Activated CD8-positive, alpha-beta T cell treated with anti-CD3 and anti-CD28 coated beads for 36 hours (primary cell): ENCODE results near the gene ARHGAP25. TPM values are rescaled to one million over a fixed set of nuclear protein-coding genes. Genes with fewer than 3 reads are reported as not detected.
A peak's percentile ranks its signal among the peaks of the same experiment; 100 is the strongest.

Experiments
- ATAC-seq: fragments of 200-7000 bp; cut with Tn5 transposase; one replicate; pipeline ENCODE4 v1.10.0; 2021; ENCODE audit warnings: mild to moderate bottlenecking, moderate library complexity
- CTCF ChIA-PET: fragments of 350-600 bp; sonication (Branson Sonifier 250); formaldehyde crosslinking; loops from one replicate; lab custom pipeline; 2021; ENCODE audit warnings: antibody characterized with exemption; lab: Charles Lee
- POLR2A ChIA-PET: fragments of 350-600 bp; sonication (Branson Sonifier 250); formaldehyde crosslinking; loops from one replicate; lab custom pipeline; 2021; ENCODE audit warnings: antibody characterized with exemption; lab: Charles Lee
- DNase-seq: peaks from one replicate; pipeline ENCODE4 v3.0.0-alpha.2; 2020
- H3K27ac Mint-ChIP-seq: one replicate; pipeline ENCODE4 v1.8.0; 2021; ENCODE audit warnings: mild to moderate bottlenecking, mixed read lengths
- H3K27me3 Mint-ChIP-seq: one replicate; pipeline ENCODE4 v1.8.0; 2021; ENCODE audit warnings: mixed read lengths
- H3K36me3 Mint-ChIP-seq: one replicate; pipeline ENCODE4 v1.8.0; 2021; ENCODE audit warnings: low read depth, mixed read lengths
- H3K4me1 Mint-ChIP-seq: one replicate; pipeline ENCODE4 v1.8.0; 2021; ENCODE audit warnings: low read depth, mixed read lengths
- H3K4me3 Mint-ChIP-seq: one replicate; pipeline ENCODE4 v1.8.0; 2021; ENCODE audit warnings: mild to moderate bottlenecking, moderate library complexity, mixed read lengths
- H3K9me3 Mint-ChIP-seq: one replicate; pipeline ENCODE4 v1.8.0; 2021; ENCODE audit warnings: mixed read lengths
- intact Hi-C: fragments of 100-400 bp; cut with micrococcal nuclease; formaldehyde crosslinking; loops from one replicate; pipeline ENCODE4 v1.10.0; 2022
- total RNA-seq, 2 experiments: library from RNA; stranded (reverse); gene quantifications; one replicate each; pipeline ENCODE4 v1.2.3, GENCODE V29; 2021
- TF ChIP-seq, protein P1 (sequence below): fragments of 200-600 bp; IDR thresholded peaks from one replicate; pipeline ENCODE4 v1.8.0; 2022; ENCODE audit warnings: antibody characterized with exemption, mild to moderate bottlenecking

ARHGAP25 gene
- total RNA-seq, 2 experiments from 2014 or later, result 59.3 to 61.5 TPM

DNA sequence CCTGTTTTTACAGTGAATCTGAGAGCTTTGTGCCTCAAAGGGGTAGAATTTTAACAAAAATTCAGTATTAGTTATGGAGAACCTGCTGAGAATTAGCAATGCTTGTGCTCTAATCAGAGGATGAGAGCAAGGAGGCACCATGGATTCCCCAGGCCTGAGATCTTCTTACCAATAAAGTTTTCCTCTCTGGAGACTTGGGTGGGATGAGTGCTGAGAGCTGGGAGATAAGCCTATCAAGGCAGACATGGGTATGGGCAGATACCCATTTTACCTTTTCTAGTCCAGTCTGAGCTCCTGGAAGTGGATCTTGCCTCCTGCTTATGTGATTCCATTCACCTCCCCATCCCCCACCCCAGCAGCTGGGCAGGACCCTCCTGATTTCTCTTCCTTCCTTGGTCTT is 82.7 kb downstream of the ARHGAP25 start:
- intact Hi-C loops, result no loop called here

DNA sequence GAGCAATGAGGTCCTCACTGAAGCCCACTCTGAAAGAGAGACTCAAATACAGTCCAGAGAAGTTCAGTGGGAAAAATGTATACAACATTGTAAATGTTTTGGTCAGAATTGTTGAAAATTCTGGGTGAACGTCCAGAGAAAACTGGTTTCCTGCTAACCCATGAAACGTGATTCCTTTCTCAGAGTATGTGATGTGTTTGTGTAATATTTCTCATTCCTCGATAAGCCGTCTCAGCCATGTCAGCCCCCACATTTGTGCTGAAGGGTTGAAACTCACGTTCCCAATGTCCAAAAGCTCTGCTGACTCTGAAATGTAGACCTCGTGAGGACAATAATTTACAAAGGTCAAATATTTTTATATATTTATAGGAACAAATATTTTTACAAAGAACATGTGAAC is 84.9 kb downstream of the ARHGAP25 start:
- H3K36me3 Mint-ChIP-seq, result peaks cover 65% of the 10 kb centered on the region
- H3K27ac Mint-ChIP-seq, result peak overlapping the region; percentile 66
- intact Hi-C loops, result no loop called here
- TF ChIP-seq, protein P1, sequence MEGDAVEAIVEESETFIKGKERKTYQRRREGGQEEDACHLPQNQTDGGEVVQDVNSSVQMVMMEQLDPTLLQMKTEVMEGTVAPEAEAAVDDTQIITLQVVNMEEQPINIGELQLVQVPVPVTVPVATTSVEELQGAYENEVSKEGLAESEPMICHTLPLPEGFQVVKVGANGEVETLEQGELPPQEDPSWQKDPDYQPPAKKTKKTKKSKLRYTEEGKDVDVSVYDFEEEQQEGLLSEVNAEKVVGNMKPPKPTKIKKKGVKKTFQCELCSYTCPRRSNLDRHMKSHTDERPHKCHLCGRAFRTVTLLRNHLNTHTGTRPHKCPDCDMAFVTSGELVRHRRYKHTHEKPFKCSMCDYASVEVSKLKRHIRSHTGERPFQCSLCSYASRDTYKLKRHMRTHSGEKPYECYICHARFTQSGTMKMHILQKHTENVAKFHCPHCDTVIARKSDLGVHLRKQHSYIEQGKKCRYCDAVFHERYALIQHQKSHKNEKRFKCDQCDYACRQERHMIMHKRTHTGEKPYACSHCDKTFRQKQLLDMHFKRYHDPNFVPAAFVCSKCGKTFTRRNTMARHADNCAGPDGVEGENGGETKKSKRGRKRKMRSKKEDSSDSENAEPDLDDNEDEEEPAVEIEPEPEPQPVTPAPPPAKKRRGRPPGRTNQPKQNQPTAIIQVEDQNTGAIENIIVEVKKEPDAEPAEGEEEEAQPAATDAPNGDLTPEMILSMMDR, result no peak
- POLR2A ChIA-PET, result interaction anchor here (1.3 kb wide), 1 partner anchor 49 kb away, joined by 3 read pairs; no protein-coding TSS in a partner anchor
- no peak overlapping the region for H3K4me3 Mint-ChIP-seq
- CTCF ChIA-PET, result no interaction called here
- DNase-seq (no peak), ATAC-seq (no peak)
- peaks cover 9% of the 10 kb centered on the region for H3K4me1 Mint-ChIP-seq
- H3K9me3 Mint-ChIP-seq, result no peaks in the 10 kb centered on the region
- H3K27me3 Mint-ChIP-seq, result no peaks in the 10 kb centered on the region

More for the DNA sequence above, 82.7 kb downstream of the ARHGAP25 start:
- DNase-seq, result no peak
- Mint-ChIP-seq H3K27me3 (no peaks in the 10 kb centered on the region), H3K36me3 (peaks cover 63% of the 10 kb centered on the region), H3K27ac (peak overlapping the region; percentile 80), H3K9me3 (no peaks in the 10 kb centered on the region), H3K4me1 (peaks cover 5% of the 10 kb centered on the region), H3K4me3 (no peak overlapping the region)
- ChIA-PET POLR2A (no interaction called here), CTCF (interaction anchor here (1.2 to 2.2 kb wide), 3 partner anchors 38 to 108 kb away, joined by 3 to 6 read pairs (median 5); no protein-coding TSS in a partner anchor)
- TF ChIP-seq, protein P1, result no peak
- ATAC-seq, result no peak

DNA sequence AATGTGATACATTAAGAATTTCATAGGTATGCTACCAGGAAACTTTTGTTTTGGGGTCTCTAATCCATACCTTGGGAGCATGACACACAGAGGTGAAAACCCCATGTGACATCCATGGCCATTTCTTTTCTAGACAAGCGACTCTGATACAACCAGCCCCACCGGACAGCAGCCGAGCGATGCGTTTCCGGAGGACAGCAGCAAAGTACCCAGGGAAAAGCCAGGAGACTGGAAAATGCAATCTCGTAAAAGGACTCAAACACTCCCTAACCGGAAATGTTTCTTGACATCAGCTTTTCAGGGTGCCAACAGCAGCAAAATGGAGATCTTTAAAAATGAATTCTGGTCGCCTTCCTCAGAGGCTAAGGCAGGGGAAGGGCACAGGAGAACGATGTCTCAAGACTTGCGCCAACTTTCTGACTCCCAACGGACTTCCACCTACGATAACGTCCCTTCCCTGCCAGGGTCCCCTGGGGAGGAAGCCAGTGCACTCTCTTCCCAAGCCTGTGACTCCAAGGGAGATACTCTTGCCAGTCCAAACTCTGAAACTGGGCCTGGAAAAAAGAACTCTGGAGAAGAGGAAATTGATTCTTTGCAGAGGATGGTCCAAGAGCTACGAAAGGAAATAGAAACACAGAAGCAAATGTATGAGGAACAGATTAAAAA is 87.7 kb downstream of the ARHGAP25 start:
- intact Hi-C loops, result no loop called here
- TF ChIP-seq, protein P1, result no peak
- peak overlapping the region; percentile 40 for H3K27ac Mint-ChIP-seq
- DNase-seq, result no peak
- no peak overlapping the region for H3K4me3 Mint-ChIP-seq
- H3K4me1 Mint-ChIP-seq, result peaks cover 18% of the 10 kb centered on the region
- peaks cover 66% of the 10 kb centered on the region for H3K36me3 Mint-ChIP-seq
- no peak for ATAC-seq
- H3K9me3 Mint-ChIP-seq, result no peaks in the 10 kb centered on the region
- ChIA-PET POLR2A (no interaction called here), CTCF (interaction anchor here (0.9 to 2.7 kb wide), 6 partner anchors 11 to 113 kb away, joined by 3 to 9 read pairs (median 6); no protein-coding TSS in a partner anchor)
- H3K27me3 Mint-ChIP-seq, result no peaks in the 10 kb centered on the region

DNA sequence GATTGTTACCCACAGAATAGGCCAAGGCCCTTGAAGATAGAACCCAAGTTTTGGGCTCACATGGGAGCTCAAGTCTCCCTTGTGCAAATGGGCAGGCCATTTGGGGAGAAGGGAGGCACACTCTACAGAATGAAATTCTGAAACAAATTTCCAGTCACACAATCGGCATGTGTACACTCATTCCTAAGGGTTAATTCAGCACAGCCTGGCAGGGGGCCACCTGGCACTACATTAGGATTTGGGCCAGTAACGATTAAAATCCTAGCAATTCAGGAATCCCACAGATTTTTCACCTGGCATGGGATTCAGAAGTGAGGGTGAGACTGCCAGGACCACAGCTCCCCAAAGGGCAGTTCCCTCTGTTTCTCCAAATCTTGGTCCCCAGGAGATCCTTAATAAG is 90.2 kb downstream of the ARHGAP25 start:
- H3K9me3 Mint-ChIP-seq, result no peaks in the 10 kb centered on the region
- peaks cover 37% of the 10 kb centered on the region for H3K4me1 Mint-ChIP-seq
- H3K4me3 Mint-ChIP-seq, result no peak overlapping the region
- no peak for ATAC-seq
- no peak for DNase-seq
- H3K36me3 Mint-ChIP-seq, result peaks cover 60% of the 10 kb centered on the region
- POLR2A ChIA-PET, result interaction anchor here (0.6 kb wide), 1 partner anchor 17 kb away, joined by 4 read pairs; no protein-coding TSS in a partner anchor
- CTCF ChIA-PET, result interaction anchor here (0.9 to 2.7 kb wide), 2 partner anchors 75 to 101 kb away, joined by 3 to 6 read pairs; no protein-coding TSS in a partner anchor
- H3K27me3 Mint-ChIP-seq, result no peaks in the 10 kb centered on the region
- peak overlapping the region; percentile 50 for H3K27ac Mint-ChIP-seq
- intact Hi-C loops, result no loop called here
- TF ChIP-seq, protein P1, result no peak

DNA sequence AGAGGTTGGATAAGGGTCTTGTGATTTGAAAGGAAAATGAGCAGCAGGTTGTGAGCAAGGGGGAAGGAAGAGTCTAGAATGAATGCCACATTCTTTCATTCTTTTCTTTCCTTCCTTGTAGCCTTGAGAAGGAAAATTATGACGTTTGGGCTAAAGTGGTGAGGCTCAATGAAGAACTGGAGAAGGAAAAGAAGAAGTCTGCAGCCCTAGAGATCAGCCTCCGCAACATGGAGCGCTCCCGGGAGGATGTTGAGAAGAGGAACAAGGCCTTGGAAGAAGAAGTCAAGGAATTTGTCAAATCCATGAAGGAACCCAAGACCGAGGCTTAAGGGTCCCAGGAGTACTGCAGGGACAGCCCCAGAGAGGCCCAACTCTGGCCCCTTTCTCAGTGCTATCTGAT is 91.3 kb downstream of the ARHGAP25 start:
- H3K27ac Mint-ChIP-seq, result peak overlapping the region; percentile 50
- H3K27me3 Mint-ChIP-seq, result no peaks in the 10 kb centered on the region
- intact Hi-C loops, result no loop called here
- DNase-seq, result no peak
- POLR2A ChIA-PET, result no interaction called here
- CTCF ChIA-PET, result interaction anchor here (0.6 to 0.9 kb wide), 2 partner anchors 13 to 76 kb away, joined by 3 read pairs; no protein-coding TSS in a partner anchor
- H3K36me3 Mint-ChIP-seq, result peaks cover 57% of the 10 kb centered on the region
- H3K9me3 Mint-ChIP-seq, result no peaks in the 10 kb centered on the region
- no peak overlapping the region for H3K4me3 Mint-ChIP-seq
- peaks cover 44% of the 10 kb centered on the region for H3K4me1 Mint-ChIP-seq
- TF ChIP-seq, protein P1, result no peak
- no peak for ATAC-seq
